DND-41 (cell line): Measurements from ENCODE around the gene SEC23IP.

Source experiments
- EZH2 ChIP-seq: IDR thresholded peaks from 3 replicates; pipeline ENCODE4 v1.6.1; 2012; ENCODE audit warnings: borderline replicate concordance, low read depth, mild to moderate bottlenecking, moderate library complexity, low read length, inconsistent platforms; ENCODE audit not compliant: severe bottlenecking
- TF ChIP-seq, protein P1 (sequence below): IDR thresholded peaks from 2 replicates; pipeline ENCODE4 v1.5.1; 2012; ENCODE audit warnings: borderline replicate concordance, low read length, moderate library complexity, mild to moderate bottlenecking; ENCODE audit not compliant: poor library complexity, severe bottlenecking; ENCODE audit errors: extremely low read depth

- TF ChIP-seq EZH2 = no peak
- TF ChIP-seq, protein P1, sequence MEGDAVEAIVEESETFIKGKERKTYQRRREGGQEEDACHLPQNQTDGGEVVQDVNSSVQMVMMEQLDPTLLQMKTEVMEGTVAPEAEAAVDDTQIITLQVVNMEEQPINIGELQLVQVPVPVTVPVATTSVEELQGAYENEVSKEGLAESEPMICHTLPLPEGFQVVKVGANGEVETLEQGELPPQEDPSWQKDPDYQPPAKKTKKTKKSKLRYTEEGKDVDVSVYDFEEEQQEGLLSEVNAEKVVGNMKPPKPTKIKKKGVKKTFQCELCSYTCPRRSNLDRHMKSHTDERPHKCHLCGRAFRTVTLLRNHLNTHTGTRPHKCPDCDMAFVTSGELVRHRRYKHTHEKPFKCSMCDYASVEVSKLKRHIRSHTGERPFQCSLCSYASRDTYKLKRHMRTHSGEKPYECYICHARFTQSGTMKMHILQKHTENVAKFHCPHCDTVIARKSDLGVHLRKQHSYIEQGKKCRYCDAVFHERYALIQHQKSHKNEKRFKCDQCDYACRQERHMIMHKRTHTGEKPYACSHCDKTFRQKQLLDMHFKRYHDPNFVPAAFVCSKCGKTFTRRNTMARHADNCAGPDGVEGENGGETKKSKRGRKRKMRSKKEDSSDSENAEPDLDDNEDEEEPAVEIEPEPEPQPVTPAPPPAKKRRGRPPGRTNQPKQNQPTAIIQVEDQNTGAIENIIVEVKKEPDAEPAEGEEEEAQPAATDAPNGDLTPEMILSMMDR = no peak
Measured at GRCh38 chr10:119849944-119850343, 42.6 kb upstream of the SEC23IP start.
